Stimulated activated CD8-positive, alpha-beta memory T cell treated with anti-CD3 and anti-CD28 coated beads, Interleukin-12 subunit alpha, Interleukin-12 subunit beta, amount 100 ng/mL, for 4 hours (primary cell): Measurements from ENCODE around the gene SFXN2.

Source experiments
- DNase-seq: peaks from one replicate; pipeline ENCODE4 v3.0.0-alpha.2; 2020; ENCODE audit warnings: low read depth

Gene SFXN2

GRCh38 chr10:102777711-102778453 is 63.4 kb downstream of the SFXN2 start:
- no peak for DNase-seq

- no peak for DNase-seq
These were observed 64.3 kb downstream of the SFXN2 start for GRCh38 chr10:102778781-102779180.

GRCh38 chr10:102779680-102780526 is 65.5 kb downstream of the SFXN2 start:
- DNase-seq, result no peak

GRCh38 chr10:102780527-102780808 is 66.0 kb downstream of the SFXN2 start:
- no peak for DNase-seq

- no peak for DNase-seq
These were observed 66.9 kb downstream of the SFXN2 start for GRCh38 chr10:102781090-102781920.

- DNase-seq, result no peak
These were observed 67.6 kb downstream of the SFXN2 start for GRCh38 chr10:102781921-102782557.

- DNase-seq, result no peak
These were observed 68.5 kb downstream of the SFXN2 start for GRCh38 chr10:102782673-102783551.

GRCh38 chr10:102783568-102783967 is 69.1 kb downstream of the SFXN2 start:
- DNase-seq, result no peak

GRCh38 chr10:102785818-102786217 is 71.4 kb downstream of the SFXN2 start:
- DNase-seq, result no peak

- DNase-seq, result no peak
These were observed 77.4 kb downstream of the SFXN2 start for GRCh38 chr10:102791754-102792395.
